Measurements from ENCODE around the gene TNFSF12.

GRCh38 chr17:7557147-7557764 lies 8.4 kb downstream of the TNFSF12 start:
- TF ChIP-seq POLR2A (IDR thresholded peaks at IDR 0.05; ENCODE audit: low read length) = no peak
- no peak for TF ChIP-seq CBX8 (IDR thresholded peaks at IDR 0.05)
- no peak for TF ChIP-seq EP300 (IDR thresholded peaks at IDR 0.05)
- no peak for TF ChIP-seq SMC3 (IDR thresholded peaks at IDR 0.05)

Data from A549 (cell line).